Endothelial cell of umbilical vein (primary cell): ENCODE data around the gene INIP. TPM values are rescaled to one million over a fixed set of nuclear protein-coding genes. Genes with fewer than 3 reads are reported as not detected.

Experiments
- BruUV-seq: library from RNA; stranded (reverse); fragments of 400-500 nt; replicated peaks from 2 replicates; lab custom pipeline; 2021; lab: Mats Ljungman, UMichigan
- CTCF ChIA-PET: fragments of 300-600, 350-600 bp; sonication (Branson Sonifier 250); formaldehyde crosslinking; loops from one replicate; lab custom pipeline; 2021; ENCODE audit warnings: antibody characterized with exemption, inconsistent platforms; lab: Charles Lee
- POLR2A ChIA-PET: fragments of 300-600, 350-600 bp; sonication (Branson Sonifier 250); formaldehyde crosslinking; loops from one replicate; lab custom pipeline; 2021; ENCODE audit warnings: antibody characterized with exemption, inconsistent platforms; lab: Charles Lee
- DNase-seq: peaks from one replicate; pipeline ENCODE4 v3.0.0-alpha.2; 2011; ENCODE audit warnings: low read depth, low spot score
- FAIRE-seq: peaks from 2 replicates; lab custom pipeline; 2011; peaks lifted over from hg19 to GRCh38; lab: Jason Lieb, UNC
- H2AFZ ChIP-seq: 2 replicates; pipeline ENCODE4 v1.6.0; 2012; ENCODE audit warnings: low read depth, low read length, control low read depth, inconsistent platforms
- H3K27ac ChIP-seq: 2 replicates; pipeline ENCODE4 v1.5.1; 2011; ENCODE audit warnings: low read depth, mild to moderate bottlenecking, control low read depth, low read length, moderate library complexity; ENCODE audit not compliant: insufficient read depth
- H3K27me3 ChIP-seq, 2 experiments: 2 replicates each; pipeline versions ENCODE4 v1.6.0 to v1.6.1; 2011; ENCODE audit warnings: low read length in 2 of 2, mixed read lengths in 1 of 2; ENCODE audit not compliant: control insufficient read depth in 2 of 2, insufficient read depth in 2 of 2
- H3K36me3 ChIP-seq, 2 experiments: 2 replicates in 1 of 2; 3 replicates in 1 of 2; pipeline ENCODE4 v1.5.1; 2011; ENCODE audit warnings: low read length in 2 of 2, mild to moderate bottlenecking in 1 of 2, moderate library complexity in 1 of 2; ENCODE audit not compliant: control insufficient read depth in 2 of 2, insufficient read depth in 2 of 2; ENCODE audit errors: extremely low read depth in 1 of 2
- H3K4me1 ChIP-seq: 3 replicates; pipeline ENCODE4 v1.5.1; 2011; ENCODE audit warnings: mild to moderate bottlenecking, low read length; ENCODE audit not compliant: control insufficient read depth, insufficient read depth; ENCODE audit errors: extremely low read depth
- H3K4me2 ChIP-seq: 2 replicates; pipeline ENCODE4 v1.6.1; 2011; ENCODE audit warnings: low read length, control low read depth, mixed read lengths; ENCODE audit not compliant: insufficient read depth
- H3K4me3 ChIP-seq, 3 experiments: fragments of 200-600 bp in 1 of 3; sonication (generic), shearing (Covaris generic) in 1 of 3; replicated peaks in 1 of 3; 2 replicates each; pipeline ENCODE4 v1.5.1; 2011 to 2016; ENCODE audit warnings: control low read depth in 3 of 3, low read length in 3 of 3, mild to moderate bottlenecking in 2 of 3, inconsistent platforms in 1 of 3, low read depth in 1 of 3, moderate library complexity in 1 of 3; ENCODE audit not compliant: insufficient read depth in 1 of 3
- H3K79me2 ChIP-seq: 2 replicates; pipeline ENCODE4 v1.6.0; 2012; ENCODE audit warnings: low read length, inconsistent platforms; ENCODE audit not compliant: control insufficient read depth, insufficient read depth
- H3K9ac ChIP-seq: replicated peaks from 2 replicates; pipeline ENCODE3; 2011; ENCODE audit warnings: low read length, control low read depth; ENCODE audit not compliant: insufficient read depth; ENCODE audit errors: extremely low read depth
- H3K9me1 ChIP-seq: replicated peaks from 3 replicates; pipeline ENCODE4 v1.6.0; 2011; ENCODE audit warnings: mild to moderate bottlenecking, low read length; ENCODE audit not compliant: control insufficient read depth, insufficient read depth; ENCODE audit errors: extremely low read depth
- H3K9me3 ChIP-seq: replicated peaks from 2 replicates; pipeline ENCODE4 v1.5.1; 2012; ENCODE audit warnings: low read length, inconsistent platforms; ENCODE audit not compliant: control insufficient read depth, insufficient read depth
- H4K20me1 ChIP-seq: replicated peaks from 2 replicates; pipeline ENCODE3; 2011; ENCODE audit warnings: mild to moderate bottlenecking, low read length; ENCODE audit not compliant: control insufficient read depth, insufficient read depth; ENCODE audit errors: extremely low read depth
- CTCF ChIP-seq, 2 donors: IDR thresholded peaks; 1 replicate in 1 of 2; 2 replicates in 1 of 2; pipeline ENCODE4 v1.5.1; 2011; ENCODE audit warnings: low read length in 2 of 2, mild to moderate bottlenecking in 2 of 2, moderate library complexity in 2 of 2, control low read depth in 1 of 2, inconsistent platforms in 1 of 2, low read depth in 1 of 2; ENCODE audit not compliant: insufficient read depth in 1 of 2; ENCODE audit errors: extremely low read depth in 1 of 2
- FOS ChIP-seq: IDR thresholded peaks from 2 replicates; pipeline ENCODE4 v1.6.1; 2011; ENCODE audit warnings: mild to moderate bottlenecking, low read length, moderate library complexity, borderline replicate concordance; ENCODE audit not compliant: insufficient read depth
- JUN ChIP-seq: IDR thresholded peaks from 2 replicates; pipeline ENCODE4 v1.6.1; 2011; ENCODE audit warnings: borderline replicate concordance, low read depth; ENCODE audit not compliant: insufficient read length, insufficient read depth
- MAX ChIP-seq: IDR thresholded peaks from 2 replicates; pipeline ENCODE4 v1.6.1; 2011; ENCODE audit not compliant: insufficient read depth, insufficient read length
- POLR2A ChIP-seq: IDR thresholded peaks from 2 replicates; pipeline ENCODE4 v1.6.1; 2012; ENCODE audit warnings: low read depth, mild to moderate bottlenecking, control low read depth, low read length
- POLR2AphosphoS5 ChIP-seq: IDR thresholded peaks from 2 replicates; pipeline ENCODE4 v1.6.1; 2012; ENCODE audit warnings: low read depth, mild to moderate bottlenecking, control low read depth, low read length, moderate library complexity; ENCODE audit not compliant: insufficient read depth
- dilution Hi-C: fragments of 300-500 bp; cut with MboI; formaldehyde crosslinking; loops from one replicate; pipeline ENCODE4 v1.15.0; 2019; ENCODE audit warnings: low sequenced_read_pairs; ENCODE audit not compliant: extremely low pct_ligation_motif_present
- intact Hi-C: fragments of 100-400 bp; cut with micrococcal nuclease; formaldehyde crosslinking; loops from one replicate; pipeline ENCODE4 v1.10.0; 2022
- polyA plus RNA-seq, 4 experiments: library from polyadenylated mRNA; depleted of rRNA in 3 of 4; stranded (reverse) in 3 of 4; unstranded in 1 of 4; fragments of >200 nt; gene quantifications; 2 replicates each; pipeline versions ENCODE4 v1.2.1 to v1.2.3, GENCODE V29; 2011 to 2012; ENCODE audit warnings: missing spikeins in 1 of 4
- total RNA-seq: library from RNA; stranded (reverse); gene quantifications from 2 replicates; pipeline ENCODE4 v1.2.3, GENCODE V29; 2021

The INIP gene
- total and polyA plus RNA-seq, 2 donors (not counting 3 experiments of a cell fraction or from before 2014, with no cell fraction given), result 12.3 to 25.7 TPM

GRCh38 chr9:112659906-112660305 lies 58.0 kb downstream of the INIP start:
- no peaks in the 10 kb centered on the region for H3K36me3 ChIP-seq
- H3K4me1 ChIP-seq, result no peaks in the 10 kb centered on the region
- POLR2A ChIA-PET, result no interaction called here
- DNase-seq (no peak), FAIRE-seq (no peak)
- intact Hi-C loops (no loop called here), dilution Hi-C loops (no loop called here)
- H3K79me2 ChIP-seq, result no peaks in the 10 kb centered on the region
- CTCF ChIA-PET, result no interaction called here
- no peak overlapping the region for H3K27ac ChIP-seq
- H3K9me3 ChIP-seq, result no peaks in the 10 kb centered on the region
- H3K9me1 ChIP-seq, result no peaks in the 10 kb centered on the region
- H3K9ac ChIP-seq, result no peak overlapping the region
- H3K27me3 ChIP-seq, result no peaks in the 10 kb centered on the region
- H3K4me2 ChIP-seq, result no peak overlapping the region
- no peak overlapping the region for H3K4me3 ChIP-seq
- no peak overlapping the region for H2AFZ ChIP-seq
- TF ChIP-seq JUN (no peak), POLR2A (no peak), CTCF (IDR thresholded peaks at IDR 0.05; ENCODE audit: extremely low read depth in 1 of 2, insufficient read depth in 1 of 2, low read depth in 1 of 2, low read length in 2 of 2) (no peak)
- H4K20me1 ChIP-seq, result no peaks in the 10 kb centered on the region
- BruUV-seq, result no TSS peak

GRCh38 chr9:112655668-112656067 lies 62.2 kb downstream of the INIP start:
- Histone ChIP-seq H3K27ac (no peak overlapping the region), H4K20me1 (no peaks in the 10 kb centered on the region), H3K4me1 (no peaks in the 10 kb centered on the region), H3K9me1 (no peaks in the 10 kb centered on the region), H3K79me2 (no peaks in the 10 kb centered on the region), H3K36me3 (no peaks in the 10 kb centered on the region), H3K4me2 (no peak overlapping the region), H3K4me3 (no peak overlapping the region), H3K9ac (no peak overlapping the region), H2AFZ (no peak overlapping the region), H3K27me3 (no peaks in the 10 kb centered on the region), H3K9me3 (no peaks in the 10 kb centered on the region)
- FAIRE-seq (no peak), DNase-seq (no peak)
- ChIA-PET CTCF (no interaction called here), POLR2A (no interaction called here)
- dilution Hi-C loops, result no loop called here
- no TSS peak for BruUV-seq
- TF ChIP-seq POLR2AphosphoS5, result no peak
- no peak for TF ChIP-seq FOS
- no peak for TF ChIP-seq MAX
- intact Hi-C loops, result no loop called here
